Activated CD4-positive, CD25-positive, alpha-beta regulatory T cell treated with anti-CD3 and anti-CD28 coated beads, Interleukin-2, amount 50 U/mL, for 16 hours (primary cell): ENCODE measurements around the gene COL2A1.

Experiments used
- DNase-seq: peaks from one replicate; pipeline ENCODE4 v3.0.0-alpha.2; 2020; ENCODE audit warnings: low read depth, low spot score

The COL2A1 gene

GRCh38 chr12:48012070-48012469, 7.8 kb upstream of the COL2A1 start:
- no peak for DNase-seq

- no peak for DNase-seq
These were observed 6.2 kb upstream of the COL2A1 start for GRCh38 chr12:48010366-48010970.

DNA sequence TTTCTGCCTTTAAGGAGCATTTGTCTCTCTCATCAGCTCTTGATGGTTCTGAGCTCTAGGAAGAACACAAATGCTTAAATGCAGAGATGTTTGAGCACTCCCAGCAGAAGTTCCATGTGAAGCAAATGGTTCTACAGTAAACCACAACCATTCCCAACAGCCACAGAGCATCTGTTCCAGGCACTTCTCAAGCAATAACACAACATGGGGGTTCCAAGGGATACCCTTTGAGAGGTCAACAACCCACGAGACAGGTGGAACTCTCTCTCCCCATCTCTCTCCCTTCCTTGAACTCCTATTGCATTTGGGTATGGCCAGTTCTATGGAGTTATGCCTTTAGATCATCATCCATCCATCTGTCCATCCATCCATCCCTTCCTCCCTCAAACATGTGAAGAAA, 5.2 kb upstream of the COL2A1 start:
- no peak for DNase-seq

- DNase-seq = no peak
These were observed 4.7 kb upstream of the COL2A1 start for GRCh38 chr12:48008950-48009349.

DNA sequence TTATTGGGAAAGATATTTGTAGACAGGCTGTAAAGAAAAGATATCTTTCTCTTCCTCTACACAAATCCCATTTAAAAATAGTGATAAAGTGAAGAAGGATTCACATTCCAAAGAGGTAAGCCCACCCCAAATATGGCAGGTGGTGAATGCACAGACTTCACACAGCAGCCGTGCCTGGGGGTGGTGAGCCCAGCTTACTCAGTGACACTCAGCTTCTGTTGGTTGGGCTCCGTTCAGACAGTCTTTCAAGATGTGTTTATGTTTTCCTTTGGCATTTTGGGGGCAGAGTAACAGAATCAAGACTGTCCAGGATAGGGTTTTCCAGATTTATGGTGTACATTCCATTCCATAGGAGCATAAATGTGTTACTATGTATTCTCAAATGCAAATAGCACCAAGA, 4.1 kb upstream of the COL2A1 start:
- DNase-seq = no peak

DNA sequence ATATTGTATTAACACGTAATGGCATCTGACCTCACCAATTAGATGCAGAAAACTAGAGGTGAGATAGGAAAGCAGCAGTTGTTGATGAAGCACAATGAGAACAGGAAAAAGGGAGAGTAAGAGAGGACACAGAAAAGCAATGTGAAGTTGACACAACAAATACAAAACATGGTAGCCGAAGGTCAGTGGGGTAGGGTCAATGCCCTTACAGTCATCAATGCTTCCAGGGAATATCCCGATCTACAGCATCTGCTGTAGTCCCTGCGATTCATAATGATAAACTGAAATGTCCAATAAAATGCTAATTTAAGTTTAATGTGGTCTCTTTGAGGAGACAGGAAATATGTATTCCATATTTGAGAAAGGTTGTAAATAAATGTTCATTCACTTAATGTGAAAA, 2.9 kb upstream of the COL2A1 start:
- no peak for DNase-seq

DNA sequence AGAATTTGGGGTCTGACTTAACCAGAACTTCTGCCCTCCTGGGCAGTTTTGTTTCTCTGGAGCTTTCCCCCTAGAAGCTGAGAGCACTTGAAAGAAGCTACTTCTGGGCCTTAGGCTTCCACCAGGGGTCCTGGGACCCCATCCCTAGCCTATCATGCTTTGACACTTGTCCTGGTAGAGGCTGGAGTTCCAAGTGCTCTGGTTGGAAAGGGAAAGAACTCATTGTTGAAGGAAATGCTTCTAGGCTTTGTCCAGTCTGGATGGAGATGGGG, 1.4 kb upstream of the COL2A1 start:
- no peak for DNase-seq

DNA sequence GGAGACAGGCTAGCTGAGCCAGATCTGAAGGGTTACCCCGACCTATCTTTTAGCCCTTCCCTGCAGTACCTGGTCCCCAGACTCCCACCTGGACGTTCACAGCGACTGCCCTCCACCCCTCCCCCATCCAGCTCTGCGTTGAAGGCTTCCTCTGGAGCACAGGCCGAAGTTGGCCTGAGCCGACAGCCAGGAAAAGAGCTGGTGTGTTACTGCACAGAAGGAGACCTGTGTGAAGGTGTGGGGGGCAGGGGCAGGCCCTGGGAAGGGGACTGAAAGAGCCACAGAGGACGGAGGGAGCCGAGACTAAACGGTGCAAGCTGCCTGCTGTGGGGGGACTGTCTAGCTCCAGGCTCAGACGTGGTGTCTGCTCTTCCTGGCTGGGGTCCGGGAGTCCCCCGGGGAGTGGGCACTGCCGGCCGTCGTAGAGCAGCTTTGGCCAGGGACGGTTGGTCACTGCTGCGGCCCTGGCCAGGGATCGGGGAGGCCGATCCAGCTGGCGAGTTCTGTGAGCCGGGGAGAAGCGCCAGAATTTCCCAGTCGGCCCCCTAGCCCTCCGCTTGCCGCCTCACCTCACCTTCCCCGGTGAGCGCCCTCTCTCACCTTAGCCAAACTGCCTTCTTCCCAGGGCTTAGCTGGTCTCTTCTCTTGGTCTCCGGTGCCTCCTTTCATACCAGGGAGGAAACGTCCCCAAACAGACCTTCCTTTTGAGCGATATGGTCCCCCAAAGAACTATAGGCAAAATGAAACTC, 899 bp upstream of the COL2A1 start:
- no peak for DNase-seq

GRCh38 chr12:48003226-48004052, 837 bp downstream of the COL2A1 start:
- no peak for DNase-seq

GRCh38 chr12:48002773-48003218, 1.5 kb downstream of the COL2A1 start:
- no peak for DNase-seq

DNA sequence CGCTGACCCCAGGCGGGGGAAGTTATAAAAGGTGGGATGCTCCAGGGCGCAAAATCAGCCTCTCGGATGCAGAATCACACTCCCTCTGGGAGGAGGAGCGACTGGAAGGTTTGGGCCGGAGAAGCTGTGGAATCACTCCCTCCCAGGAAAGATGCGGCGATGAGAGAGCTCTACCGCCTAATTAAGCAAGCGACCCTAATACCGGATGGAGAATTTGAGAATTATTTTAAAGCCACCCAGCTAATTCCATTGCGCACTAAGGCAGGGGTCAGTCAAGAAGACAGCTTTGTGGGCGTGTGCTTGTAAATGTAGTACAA, 1.9 kb downstream of the COL2A1 start:
- DNase-seq = no peak

DNA sequence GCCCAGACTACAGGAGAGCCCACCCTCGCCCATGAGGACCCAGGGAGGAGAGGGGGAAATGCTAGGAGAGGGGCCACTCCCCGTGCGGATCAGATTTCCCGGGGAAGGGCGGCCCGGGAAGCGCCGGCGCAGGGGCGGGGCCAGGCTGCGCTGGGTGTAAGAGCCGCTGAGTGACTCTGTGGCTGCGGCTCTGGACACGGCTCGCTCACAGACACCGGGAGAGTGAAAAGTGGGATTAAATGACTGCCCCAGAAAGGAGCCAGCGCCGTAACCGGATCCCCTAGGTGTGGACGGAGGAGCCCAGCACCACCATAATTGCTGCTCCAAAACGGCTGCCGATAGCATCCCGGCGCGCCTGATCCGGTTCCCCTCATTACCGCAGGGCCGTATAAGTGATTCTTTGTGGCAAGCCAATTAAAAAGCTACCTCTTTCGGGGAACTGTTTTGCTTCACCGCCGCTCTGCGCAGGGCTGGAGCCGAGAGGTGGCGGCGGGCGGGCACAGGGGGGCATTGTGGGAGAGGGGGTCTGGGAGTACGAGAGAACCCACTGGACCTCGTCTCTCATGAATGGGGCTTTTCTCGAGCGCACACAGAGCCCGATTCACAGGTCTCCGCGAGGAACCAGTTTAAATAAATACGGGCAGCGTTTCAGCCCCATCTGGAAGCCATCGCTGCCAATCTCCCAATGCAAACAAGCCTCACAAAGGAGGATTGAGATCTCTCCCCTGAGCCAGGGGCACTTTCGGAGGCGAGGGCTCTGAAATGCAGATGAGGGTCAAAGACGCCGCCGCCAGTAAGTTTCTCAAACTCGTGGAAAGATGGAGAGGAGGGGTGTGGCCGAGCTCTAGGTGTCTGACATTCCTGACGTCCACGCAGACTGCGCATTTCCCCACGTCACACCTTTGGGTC, 2.5 kb downstream of the COL2A1 start:
- DNase-seq = no peak

- no peak for DNase-seq
These were observed 3.3 kb downstream of the COL2A1 start for GRCh38 chr12:48000878-48001504.

DNA sequence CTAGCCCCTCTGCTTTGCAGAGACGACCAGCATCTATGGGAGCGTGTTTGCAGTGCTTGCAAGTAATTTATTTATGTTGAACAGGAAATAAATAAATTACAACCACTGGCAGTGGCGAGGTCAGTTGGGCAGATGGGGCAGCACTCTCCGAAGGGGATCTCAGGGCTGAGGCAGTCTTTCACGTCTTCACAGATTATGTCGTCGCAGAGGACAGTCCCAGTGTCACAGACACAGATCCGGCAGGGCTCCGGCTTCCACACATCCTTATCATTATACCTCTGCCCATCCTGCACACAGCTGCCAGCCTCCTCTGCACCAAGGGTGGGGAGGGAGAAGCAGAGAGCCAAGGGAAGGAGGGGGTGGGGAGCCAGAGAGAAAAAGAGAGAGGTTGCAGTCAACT, 4.5 kb downstream of the COL2A1 start:
- no peak for DNase-seq

DNA sequence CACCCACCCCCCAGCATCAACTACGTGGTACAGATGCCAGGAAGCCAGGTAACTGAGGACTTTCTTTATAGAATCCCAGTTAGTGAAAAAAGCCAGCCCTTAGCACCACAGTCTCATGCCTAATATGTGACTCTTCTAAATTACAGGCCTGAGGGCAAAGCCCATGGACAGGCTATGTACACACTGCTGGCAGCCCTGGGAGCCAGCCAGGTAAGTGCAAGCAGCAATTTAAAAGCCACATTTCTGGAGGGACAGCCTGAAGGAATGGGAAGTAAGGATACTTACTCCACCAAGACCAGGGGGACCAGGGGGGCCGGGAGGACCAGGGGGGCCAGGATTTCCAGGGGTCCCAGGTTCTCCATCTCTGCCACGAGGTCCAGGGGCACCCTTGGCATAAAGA, 7.0 kb downstream of the COL2A1 start:
- DNase-seq = no peak

GRCh38 chr12:47995981-47996401, 8.3 kb downstream of the COL2A1 start:
- no peak for DNase-seq

- DNase-seq = no peak
These were observed 10.8 kb downstream of the COL2A1 start for GRCh38 chr12:47993491-47993890.

GRCh38 chr12:47992776-47993175, 11.5 kb downstream of the COL2A1 start:
- DNase-seq = no peak

DNA sequence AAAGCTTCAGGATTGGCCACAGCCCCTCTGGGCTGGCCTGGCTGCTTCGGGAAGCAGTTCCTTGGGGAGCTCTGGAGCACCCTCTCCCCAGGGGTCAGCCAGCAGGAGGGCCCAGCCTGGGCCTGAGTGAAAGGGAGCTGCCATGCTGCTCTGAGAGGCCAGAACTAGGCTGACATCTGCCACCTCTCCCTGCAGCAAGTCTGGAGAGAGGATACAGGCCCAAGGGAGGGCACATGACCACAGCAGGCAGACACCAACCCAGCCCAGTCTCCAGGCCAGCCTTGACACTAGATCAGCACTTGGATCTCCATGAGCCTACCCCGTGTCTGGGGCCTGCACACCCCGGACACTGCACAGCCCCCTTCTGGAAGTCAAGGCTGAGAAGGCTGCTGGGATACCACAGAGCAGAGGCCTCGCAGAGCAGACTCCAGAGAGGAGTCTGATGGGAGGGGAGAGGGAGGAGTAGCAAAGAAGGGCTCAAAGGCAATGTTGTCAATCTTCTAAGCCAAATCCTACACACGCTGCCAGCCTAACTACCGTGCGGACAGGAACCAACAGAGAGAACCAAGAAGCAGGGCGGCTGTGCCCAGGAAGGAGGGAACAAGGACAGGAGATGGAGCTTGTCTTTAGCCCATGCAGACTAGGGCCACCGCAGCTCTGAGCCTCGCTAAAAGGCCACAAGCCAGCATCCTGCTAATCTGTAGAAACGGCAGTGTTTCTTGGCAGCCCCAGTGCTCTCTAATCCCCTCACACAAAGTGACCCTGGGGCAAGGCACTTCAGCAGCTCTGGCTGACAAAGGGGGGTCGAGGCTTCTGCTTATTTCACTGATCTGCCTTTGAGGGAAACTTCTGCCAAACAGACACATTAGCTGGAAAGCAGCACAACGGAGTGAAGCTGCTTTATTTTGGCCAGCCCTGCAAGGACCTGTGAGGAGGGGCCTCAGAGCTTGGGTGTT, 12.9 kb downstream of the COL2A1 start:
- DNase-seq = no peak

GRCh38 chr12:47990351-47991105, 13.7 kb downstream of the COL2A1 start:
- DNase-seq = no peak
